HL-60 (cell line): ENCODE results near the gene GFOD2.

Experiments
- DNase-seq, 2 experiments: peaks; one replicate each; pipeline ENCODE4 v3.0.0-alpha.2; 2010 to 2020; ENCODE audit warnings: low read depth in 1 of 2, low spot score in 1 of 2
- H3K27ac ChIP-seq: fragments of 250-450 bp; sonication (Bioruptor Pico); replicated peaks from 2 replicates; pipeline ENCODE4 v1.5.1; 2020; ENCODE audit warnings: mild to moderate bottlenecking, moderate library complexity
- H3K27me3 ChIP-seq: fragments of 250-450 bp; sonication (Bioruptor Pico); 2 replicates; pipeline ENCODE4 v1.5.1; 2021; ENCODE audit warnings: mild to moderate bottlenecking, moderate library complexity; ENCODE audit not compliant: insufficient read depth, poor library complexity, severe bottlenecking
- H3K4me3 ChIP-seq: replicated peaks from 2 replicates; pipeline ENCODE4 v1.5.1; 2011; ENCODE audit warnings: mild to moderate bottlenecking, control low read depth, low read length; ENCODE audit not compliant: insufficient read depth
- GABPA ChIP-seq: IDR thresholded peaks from 2 replicates; pipeline ENCODE4 v1.6.1; 2012; ENCODE audit warnings: low read depth
- POLR2AphosphoS5 ChIP-seq: IDR thresholded peaks from 2 replicates; pipeline ENCODE4 v1.6.1; 2012; ENCODE audit warnings: low read depth
- SPI1 ChIP-seq: IDR thresholded peaks from 2 replicates; pipeline ENCODE4 v1.6.1; 2012; ENCODE audit warnings: low read depth, mild to moderate bottlenecking, borderline replicate concordance
- TF ChIP-seq, protein P1 (sequence below): IDR thresholded peaks from 2 replicates; pipeline ENCODE4 v1.6.1; 2012; ENCODE audit warnings: low read depth; ENCODE audit not compliant: insufficient replicate concordance
- TF ChIP-seq, protein P2 (sequence below): IDR thresholded peaks from one replicate; pipeline ENCODE4 v1.5.1; 2011; ENCODE audit warnings: low read length, control low read depth, inconsistent platforms; ENCODE audit not compliant: insufficient read depth

Gene GFOD2

DNA sequence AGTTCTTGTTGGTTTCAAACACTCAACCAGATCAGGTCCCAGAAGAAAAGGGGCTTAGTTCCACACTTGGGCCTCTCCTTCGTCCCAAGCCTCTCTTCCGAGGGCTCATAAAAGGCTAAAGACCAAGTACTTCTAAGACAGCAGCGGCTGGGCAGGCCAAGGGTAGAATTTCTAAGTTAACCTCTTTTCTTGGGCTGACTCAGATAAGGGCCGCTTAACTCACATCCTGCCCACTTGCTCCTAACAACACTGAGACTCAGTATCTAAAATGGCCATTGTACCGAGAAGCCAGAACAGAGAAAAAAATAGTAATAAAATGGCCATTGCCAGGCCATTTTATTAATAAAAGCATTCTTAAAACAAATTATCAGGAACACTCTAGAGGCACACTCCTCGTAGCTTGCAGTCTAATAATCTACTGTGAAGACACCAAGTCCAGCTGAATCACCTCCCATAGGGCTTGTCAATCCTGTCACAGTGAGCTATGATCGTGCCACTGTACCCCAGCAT lies 45.1 kb upstream of the GFOD2 start:
- no peak overlapping the region for H3K4me3 ChIP-seq
- H3K27ac ChIP-seq, result no peak overlapping the region
- DNase-seq, result no peak
- TF ChIP-seq GABPA (no peak), POLR2AphosphoS5 (no peak)
- TF ChIP-seq, protein P1, sequence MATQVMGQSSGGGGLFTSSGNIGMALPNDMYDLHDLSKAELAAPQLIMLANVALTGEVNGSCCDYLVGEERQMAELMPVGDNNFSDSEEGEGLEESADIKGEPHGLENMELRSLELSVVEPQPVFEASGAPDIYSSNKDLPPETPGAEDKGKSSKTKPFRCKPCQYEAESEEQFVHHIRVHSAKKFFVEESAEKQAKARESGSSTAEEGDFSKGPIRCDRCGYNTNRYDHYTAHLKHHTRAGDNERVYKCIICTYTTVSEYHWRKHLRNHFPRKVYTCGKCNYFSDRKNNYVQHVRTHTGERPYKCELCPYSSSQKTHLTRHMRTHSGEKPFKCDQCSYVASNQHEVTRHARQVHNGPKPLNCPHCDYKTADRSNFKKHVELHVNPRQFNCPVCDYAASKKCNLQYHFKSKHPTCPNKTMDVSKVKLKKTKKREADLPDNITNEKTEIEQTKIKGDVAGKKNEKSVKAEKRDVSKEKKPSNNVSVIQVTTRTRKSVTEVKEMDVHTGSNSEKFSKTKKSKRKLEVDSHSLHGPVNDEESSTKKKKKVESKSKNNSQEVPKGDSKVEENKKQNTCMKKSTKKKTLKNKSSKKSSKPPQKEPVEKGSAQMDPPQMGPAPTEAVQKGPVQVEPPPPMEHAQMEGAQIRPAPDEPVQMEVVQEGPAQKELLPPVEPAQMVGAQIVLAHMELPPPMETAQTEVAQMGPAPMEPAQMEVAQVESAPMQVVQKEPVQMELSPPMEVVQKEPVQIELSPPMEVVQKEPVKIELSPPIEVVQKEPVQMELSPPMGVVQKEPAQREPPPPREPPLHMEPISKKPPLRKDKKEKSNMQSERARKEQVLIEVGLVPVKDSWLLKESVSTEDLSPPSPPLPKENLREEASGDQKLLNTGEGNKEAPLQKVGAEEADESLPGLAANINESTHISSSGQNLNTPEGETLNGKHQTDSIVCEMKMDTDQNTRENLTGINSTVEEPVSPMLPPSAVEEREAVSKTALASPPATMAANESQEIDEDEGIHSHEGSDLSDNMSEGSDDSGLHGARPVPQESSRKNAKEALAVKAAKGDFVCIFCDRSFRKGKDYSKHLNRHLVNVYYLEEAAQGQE, result no peak
- H3K27me3 ChIP-seq, result no peaks in the 10 kb centered on the region

DNA sequence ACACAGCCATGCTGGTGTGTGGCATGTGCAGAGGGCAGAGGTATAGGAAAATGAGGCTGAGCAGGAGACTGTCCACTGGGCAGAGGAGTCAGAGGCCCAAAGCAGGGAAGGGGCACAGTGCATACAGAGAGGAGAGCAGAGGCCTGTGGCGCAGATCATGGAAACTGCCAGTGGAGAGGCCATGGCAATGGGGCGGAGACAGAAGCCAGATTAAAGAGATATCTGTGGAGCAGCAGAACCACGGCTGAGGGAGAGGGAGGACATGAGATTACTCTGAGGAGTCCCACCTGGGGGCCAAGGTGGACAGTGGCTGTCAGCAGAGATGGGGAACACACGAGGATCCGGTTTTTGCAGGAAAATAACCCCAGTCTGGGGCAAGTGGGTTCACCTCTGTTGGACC lies 44.0 kb upstream of the GFOD2 start:
- TF ChIP-seq, protein P1, result no peak
- TF ChIP-seq POLR2AphosphoS5 (no peak), SPI1 (no peak), GABPA (no peak)
- TF ChIP-seq, protein P2, sequence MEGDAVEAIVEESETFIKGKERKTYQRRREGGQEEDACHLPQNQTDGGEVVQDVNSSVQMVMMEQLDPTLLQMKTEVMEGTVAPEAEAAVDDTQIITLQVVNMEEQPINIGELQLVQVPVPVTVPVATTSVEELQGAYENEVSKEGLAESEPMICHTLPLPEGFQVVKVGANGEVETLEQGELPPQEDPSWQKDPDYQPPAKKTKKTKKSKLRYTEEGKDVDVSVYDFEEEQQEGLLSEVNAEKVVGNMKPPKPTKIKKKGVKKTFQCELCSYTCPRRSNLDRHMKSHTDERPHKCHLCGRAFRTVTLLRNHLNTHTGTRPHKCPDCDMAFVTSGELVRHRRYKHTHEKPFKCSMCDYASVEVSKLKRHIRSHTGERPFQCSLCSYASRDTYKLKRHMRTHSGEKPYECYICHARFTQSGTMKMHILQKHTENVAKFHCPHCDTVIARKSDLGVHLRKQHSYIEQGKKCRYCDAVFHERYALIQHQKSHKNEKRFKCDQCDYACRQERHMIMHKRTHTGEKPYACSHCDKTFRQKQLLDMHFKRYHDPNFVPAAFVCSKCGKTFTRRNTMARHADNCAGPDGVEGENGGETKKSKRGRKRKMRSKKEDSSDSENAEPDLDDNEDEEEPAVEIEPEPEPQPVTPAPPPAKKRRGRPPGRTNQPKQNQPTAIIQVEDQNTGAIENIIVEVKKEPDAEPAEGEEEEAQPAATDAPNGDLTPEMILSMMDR, result no peak
- no peak for DNase-seq
- Histone ChIP-seq H3K4me3 (no peak overlapping the region), H3K27ac (no peak overlapping the region), H3K27me3 (no peaks in the 10 kb centered on the region)

DNA sequence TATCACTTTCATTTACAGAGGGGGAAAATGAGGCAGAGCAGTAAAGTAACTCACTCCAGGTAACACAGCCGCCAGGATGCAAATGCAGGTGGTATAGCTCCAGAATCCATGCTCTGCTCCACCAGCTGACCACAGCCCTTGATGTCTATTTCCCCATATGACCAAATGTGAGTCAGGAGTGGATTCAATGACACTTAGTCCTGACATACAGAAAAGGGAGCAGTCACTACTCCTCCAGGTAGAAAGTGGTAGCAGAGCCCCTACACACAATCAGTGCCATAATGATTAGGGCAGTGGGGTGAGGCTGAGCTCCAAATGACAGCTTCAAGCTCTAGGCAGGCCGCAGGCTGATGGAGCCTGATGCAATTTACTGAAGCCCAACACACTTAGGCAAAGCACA lies 43.3 kb upstream of the GFOD2 start:
- no peak for DNase-seq
- no peak for TF ChIP-seq GABPA
- no peak for TF ChIP-seq POLR2AphosphoS5
- TF ChIP-seq, protein P2, result no peak
- Histone ChIP-seq H3K27ac (no peak overlapping the region), H3K4me3 (no peak overlapping the region), H3K27me3 (no peaks in the 10 kb centered on the region)

DNA sequence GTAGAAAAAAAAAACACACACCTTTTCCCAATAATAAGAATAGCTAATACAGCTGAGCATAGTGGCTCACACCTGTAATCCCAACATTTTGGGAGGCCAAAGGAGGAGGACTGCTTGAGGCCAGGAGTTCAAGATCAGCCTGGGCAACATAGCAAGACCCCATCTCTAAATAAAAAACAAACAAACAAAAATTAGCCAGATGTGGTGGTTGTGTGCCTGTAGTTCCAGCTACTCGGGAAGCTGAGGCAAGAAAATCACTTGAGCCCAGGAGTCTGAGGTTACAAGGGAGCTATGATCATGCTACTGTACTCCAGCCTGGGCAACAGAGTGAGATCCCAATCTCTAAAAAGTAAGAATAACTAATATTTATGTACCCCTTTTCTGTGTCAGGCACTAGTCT lies 42.8 kb upstream of the GFOD2 start:
- Histone ChIP-seq H3K4me3 (no peak overlapping the region), H3K27me3 (no peaks in the 10 kb centered on the region), H3K27ac (no peak overlapping the region)
- TF ChIP-seq POLR2AphosphoS5, result no peak
- TF ChIP-seq, protein P2, result no peak
- no peak for TF ChIP-seq SPI1
- TF ChIP-seq, protein P1, result no peak
- no peak for TF ChIP-seq GABPA
- DNase-seq, result no peak
